Measurements from ENCODE around the gene CDC14C. TPM values are rescaled to one million over a fixed set of nuclear protein-coding genes. Genes with fewer than 3 reads are reported as not detected.
"Not testable (repeated sequence)": the region's sequence is repeated elsewhere in the genome, so short reads cannot be mapped to it uniquely, and the experiment has no call there.

The CDC14C gene
- total RNA-seq, result not detected in 2 replicates

DNA sequence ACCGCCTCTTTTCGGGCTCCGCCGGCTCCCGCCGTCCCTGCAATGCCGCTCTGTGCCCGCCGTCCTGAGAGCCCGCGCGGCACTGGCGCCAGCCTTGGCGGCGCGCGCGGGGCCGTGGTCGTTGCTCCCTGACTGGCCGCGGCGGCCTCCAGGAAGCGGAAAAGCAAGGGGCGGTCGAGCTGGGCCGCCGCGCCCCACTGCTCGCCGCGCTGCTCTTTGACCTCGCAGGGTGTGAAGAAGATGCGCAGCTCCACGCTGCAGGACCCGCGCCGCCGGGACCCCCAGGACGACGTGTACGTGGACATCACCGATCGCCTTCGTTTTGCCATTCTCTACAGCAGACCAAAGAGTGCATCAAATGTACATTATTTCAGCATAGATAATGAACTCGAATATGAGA lies at the start of gene CDC14C:
Gene CDC14C (plus strand): TSS at position 115 of the 400 bp plus-strand sequence. CDS start 126 bp downstream, at position 241.
- intact Hi-C loops (cut with micrococcal nuclease), result no loop called here

DNA sequence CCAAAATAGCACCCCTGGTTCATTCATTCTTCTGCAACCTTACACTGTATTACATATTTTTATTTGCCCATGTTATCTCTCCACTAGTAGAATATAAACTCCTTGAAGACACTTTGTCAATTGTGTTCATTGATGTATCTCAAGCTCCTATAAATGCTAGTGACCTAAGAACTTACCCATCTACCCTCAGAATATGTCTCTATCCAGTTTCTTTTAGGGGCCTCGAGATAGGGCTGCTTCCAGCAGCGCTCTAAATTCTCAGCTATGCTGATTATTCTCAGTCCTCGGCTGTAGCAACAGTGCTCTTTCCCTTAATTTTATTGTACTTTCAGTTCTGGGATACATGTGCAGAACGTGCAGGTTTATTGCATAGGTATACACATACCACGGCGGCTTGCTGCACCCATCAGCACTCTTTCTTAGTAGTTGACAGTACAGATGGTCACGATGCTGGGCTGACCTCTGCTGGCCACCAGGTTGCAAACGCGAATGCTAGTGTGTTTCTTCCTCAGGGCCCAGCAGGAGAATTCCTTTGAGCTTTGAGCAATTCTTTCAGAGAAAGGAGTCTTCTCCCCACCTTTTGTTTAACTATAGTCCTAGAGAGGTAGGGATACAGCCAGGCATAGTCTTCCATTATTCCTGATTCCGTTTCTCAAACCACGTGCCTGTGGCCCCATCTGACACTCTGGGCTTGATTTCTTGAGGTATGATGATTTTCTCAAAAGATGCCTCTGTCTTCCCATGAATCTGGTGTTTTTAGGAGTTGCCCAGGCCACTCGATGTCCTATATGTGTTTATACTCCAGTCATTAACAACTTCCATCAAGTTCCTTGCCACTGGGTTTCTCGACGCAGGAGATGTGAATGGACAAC lies 49.1 kb upstream of the CDC14C start:
- intact Hi-C loops (cut with micrococcal nuclease), result no loop called here

DNA sequence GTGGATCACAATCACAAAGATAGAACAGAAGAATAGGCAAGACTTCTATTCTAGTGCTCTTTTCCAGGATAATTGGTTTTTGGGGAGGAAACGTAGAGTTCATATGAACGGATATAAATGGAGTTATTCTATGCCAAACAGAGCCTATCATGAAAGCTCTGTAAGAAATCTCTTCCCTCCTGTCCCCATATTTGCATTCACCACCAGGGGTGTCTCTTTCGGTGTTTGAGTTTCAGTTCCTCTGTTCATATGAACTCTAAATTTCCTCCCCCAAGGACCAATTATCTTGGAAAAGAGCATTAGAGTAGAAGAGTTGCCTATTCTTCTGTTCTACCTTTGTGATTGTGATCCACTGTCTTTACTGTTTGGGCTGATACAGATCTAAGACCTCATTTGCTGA lies 48.3 kb upstream of the CDC14C start:
- intact Hi-C loops (cut with micrococcal nuclease), result no loop called here

DNA sequence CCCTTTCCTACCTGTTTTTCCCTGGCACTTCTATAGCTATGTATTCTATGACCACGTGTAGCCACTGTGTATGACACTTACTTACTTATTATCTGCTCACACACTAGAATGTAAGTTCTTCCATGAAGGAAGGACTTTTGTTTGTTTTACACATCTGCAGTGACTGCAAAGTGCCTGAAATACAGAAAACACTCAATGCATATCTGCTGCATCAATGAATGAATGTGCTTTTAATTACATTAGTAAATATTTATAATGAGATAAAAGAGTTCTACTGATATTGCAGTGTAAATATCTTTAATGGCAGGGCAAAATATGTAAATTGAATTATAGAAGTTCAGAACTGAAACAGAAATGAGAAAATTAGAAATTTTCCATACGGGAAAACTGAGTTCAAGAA lies 43.5 kb upstream of the CDC14C start:
- intact Hi-C loops (cut with micrococcal nuclease), result no loop called here

DNA sequence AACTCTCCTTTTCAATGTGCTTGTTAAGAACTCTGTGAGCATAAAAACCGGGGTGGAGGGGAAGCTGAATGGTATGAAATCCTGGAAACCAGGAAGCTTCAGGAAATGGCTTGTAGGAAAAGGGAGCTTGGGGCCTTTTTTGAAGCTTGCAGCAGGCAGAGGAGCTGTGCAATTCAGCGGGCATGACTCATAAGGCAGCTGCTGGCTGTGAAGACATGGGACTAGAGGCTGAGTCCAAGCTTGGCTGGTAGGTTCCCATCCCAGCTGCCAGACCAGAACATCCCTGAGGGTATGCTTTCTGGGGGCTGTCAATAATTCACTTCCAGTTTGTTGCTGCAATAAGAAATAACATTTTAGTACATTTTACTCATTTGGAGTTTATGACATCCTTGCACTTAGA lies 36.8 kb upstream of the CDC14C start:
- intact Hi-C loops (cut with micrococcal nuclease), result no loop called here

DNA sequence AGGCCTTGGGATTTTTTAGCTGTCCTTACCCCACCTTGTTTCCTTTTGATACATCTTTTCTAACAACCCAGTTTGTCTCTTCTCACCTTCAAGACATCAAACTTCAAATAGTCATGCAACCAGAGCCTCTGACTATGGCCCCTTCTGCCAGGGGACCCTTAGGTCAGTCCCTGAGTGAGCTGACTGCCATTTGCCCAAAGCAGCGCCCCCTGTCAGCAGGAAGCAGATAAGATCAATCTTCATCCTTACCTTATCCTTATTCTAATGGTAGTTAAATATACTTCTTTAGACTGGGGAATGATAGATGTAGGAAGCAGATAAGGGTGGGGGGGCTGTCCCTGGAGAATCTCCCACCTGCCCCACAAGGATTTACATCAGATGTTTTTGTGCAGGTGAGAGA lies 29.8 kb upstream of the CDC14C start:
- intact Hi-C loops (cut with micrococcal nuclease), result no loop called here

DNA sequence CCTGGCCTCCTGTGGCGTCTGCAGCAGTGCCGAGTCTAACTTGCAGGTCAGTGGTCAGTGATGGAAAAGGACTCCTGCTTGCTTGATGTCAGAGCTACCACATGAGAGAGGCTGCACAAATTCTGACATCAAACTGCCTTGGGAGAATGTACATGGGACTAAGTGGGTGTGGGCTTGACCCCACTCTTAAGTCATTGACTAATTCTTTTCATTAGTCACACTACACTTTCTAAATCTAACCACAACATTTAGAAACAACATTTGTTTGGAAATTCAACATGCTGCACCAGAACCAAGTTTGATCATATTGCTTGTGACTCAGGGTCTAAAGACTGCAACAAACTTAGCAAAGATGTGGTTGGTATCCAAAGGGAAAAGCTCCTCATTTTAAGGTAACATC lies 24.4 kb upstream of the CDC14C start:
- intact Hi-C loops (cut with micrococcal nuclease), result no loop called here

DNA sequence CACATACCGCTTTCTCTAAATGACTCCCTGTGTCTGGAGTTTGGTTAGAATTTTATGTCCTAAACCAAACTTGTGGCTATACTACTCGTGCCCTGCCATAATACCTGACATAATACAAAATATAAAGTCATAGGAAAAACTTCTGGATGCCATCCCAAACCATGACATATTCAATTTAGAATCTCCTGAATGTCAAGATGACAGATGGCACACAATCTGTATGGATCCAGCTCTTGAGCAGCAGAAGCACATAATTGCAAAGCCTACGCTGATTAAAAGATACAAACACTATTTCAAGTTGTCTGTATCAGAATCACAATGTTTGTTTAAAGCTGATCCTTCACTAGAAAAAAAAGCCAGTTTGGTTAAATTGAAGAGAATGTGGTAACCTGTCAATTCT lies 22.4 kb upstream of the CDC14C start:
- intact Hi-C loops (cut with micrococcal nuclease), result no loop called here

DNA sequence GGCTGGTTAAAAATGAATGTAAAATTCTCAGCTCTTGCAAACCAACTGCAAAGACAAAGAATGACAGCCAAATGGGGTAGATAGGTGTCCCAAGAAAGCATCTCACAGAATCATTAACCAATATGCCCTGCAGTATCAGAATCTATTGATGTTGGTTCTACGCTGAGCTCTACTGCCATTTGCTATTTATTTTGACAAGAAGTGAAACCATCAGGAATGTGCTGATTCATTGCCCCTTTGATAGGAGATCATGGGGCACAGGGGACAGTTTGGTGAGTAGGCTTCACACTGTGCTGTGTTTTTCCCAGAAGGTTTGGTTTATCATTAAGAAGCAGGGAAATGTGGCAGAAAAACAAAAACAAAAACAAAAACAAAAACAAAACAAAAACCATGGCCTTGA lies 19.4 kb upstream of the CDC14C start:
- intact Hi-C loops (cut with micrococcal nuclease), result no loop called here

DNA sequence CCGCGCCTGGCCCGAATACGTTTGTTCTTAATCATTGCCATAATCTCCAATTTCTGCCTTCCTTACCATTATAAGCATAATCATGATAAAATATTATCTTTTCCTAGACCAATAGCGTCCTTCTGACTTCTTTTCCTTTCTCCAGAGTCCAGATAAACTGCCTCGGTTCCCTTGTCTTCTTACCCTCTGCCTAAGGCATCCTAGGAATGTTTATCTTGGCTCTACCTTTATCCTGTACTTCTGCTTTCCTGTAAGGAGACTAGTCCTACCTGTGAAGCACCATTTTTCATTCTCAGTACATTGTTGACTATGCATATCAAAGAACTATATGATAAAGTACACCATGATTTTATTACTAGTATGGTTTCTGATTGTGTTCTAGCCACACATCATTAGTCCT lies 18.7 kb upstream of the CDC14C start:
- intact Hi-C loops (cut with micrococcal nuclease), result not testable (repeated sequence)

DNA sequence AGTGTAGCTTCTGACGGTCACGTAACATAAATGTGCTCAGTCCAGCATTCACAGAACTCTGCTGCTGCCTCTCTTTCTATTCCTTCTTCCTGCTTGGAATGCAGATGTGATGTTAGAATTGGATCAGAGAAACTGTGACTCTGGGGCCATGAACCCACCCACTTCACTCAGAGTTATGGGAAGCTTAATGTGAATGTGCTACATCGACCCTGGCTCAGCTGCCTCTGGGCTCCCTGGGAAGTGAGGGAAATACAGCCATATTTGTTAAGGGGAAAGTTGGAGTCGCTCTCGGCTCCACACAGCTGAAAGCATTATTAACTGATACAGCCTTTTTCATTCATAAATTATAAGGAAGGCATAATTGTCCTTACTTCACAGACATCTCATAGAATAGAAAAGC lies 14.5 kb upstream of the CDC14C start:
- intact Hi-C loops (cut with micrococcal nuclease), result not testable (repeated sequence)

DNA sequence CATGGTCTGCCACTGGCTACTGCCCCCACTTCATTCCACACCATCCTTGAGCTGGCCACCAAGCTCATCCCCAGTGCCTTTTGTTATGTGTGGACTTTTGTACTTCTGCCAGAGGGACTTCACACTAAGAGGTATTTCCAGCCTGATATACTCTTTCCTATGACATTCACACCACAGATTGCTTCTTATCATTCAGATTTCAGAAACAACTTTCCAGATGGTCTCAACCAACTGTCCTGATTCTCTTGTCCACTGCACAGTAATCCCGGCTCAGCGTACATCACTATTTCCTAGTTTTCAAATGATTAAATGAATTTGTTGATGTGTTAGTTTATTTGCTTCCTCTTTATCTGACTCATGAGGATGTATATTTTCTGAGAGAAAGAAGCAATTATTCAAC lies 7.1 kb downstream of the CDC14C start:
- intact Hi-C loops (cut with micrococcal nuclease), result no loop called here

DNA sequence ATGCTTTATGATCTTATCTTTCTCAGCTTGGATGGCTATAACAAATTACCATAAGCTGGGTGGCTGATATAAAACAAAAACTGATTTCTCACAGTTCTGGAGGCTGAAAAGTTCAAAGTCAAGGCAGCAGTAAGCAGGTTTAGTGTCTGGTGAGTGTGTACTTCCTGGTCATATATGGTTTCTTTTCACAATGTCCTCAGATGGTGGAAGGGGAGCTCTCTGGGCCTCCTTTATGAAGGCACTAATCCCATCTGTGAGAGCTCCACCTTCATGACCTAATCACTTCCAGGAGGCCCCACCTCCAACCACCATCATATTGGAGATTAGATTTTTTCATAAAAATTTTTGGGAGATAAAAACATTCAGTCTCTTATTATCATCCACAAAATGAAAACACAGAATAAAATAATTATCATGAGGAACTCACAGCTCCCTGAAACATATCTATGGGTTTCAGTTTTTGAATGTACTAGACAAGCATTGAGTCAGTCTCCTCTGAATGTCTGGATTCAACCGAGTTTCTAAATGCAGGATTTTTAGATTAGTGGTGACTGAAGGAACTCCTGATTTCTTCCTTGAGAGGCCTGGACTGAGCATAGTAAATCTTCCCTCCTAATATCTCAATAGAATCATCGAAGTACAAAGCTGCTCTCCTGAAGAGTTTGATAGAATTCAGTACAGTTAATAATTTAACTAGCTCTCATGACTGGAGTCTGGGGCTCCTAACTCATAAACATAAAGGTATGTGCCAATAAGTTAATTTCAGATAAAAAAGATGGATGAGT lies 8.0 kb downstream of the CDC14C start:
- intact Hi-C loops (cut with micrococcal nuclease), result no loop called here

DNA sequence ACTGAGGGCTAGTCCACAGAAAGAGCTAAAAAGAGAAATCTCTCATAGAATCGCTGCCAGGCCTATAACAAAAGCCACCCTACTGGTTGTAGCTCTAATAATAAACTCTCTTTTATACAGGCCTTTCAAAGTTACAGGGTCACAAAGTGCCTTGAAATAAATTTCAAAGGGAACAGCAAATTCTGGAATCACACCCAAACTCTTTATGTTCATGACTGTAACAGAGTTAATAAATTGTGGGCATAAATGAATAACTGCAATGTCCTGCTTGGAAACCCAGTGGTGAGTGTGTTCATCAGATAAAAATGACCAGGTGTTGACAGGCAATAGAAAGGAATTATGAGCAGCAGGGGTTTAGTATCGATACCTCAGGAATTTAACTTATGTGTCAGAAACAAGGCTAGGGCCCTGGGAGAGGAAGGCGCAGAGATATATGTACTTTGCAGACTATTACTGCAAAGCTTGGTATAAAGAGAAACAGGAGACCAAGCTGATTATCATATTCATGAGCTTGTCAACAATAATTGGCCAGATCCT lies 9.3 kb downstream of the CDC14C start:
- intact Hi-C loops (cut with micrococcal nuclease), result no loop called here

DNA sequence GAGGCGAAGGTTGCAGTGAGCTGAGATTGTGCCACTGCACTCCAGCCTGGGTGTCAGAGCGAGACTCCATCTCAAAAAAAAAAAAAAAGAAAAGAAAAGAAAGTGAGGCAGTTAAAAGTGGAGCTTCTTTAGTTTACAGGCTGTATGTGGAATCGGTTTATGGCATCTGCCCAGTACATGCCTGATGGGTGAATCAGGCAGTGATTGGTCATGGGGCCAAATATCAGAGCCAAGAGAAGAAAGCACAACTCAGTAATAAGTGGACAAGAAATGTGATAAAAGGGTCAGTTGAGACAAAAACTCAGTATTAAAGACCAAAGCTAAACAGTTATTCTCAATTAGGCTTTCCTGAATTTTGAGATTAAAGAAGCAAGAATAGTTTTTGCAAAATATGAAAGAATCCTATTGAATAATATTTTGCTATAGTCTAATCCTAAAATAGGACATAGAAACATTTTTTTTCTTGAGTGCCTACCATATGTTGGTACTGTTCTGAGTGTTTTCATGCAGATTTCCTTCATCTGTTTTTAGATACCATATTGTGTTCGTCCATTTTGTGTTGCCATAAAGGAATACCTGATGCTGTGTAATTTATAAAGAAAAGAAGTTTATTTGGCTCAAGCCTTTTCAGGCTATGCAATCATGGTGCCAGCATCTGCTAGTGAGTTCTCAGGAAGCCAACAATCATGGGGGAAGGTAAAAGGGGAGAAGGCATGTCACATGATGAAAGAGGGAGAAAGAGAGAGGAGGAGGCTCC lies 14.4 kb downstream of the CDC14C start:
- intact Hi-C loops (cut with micrococcal nuclease), result no loop called here

DNA sequence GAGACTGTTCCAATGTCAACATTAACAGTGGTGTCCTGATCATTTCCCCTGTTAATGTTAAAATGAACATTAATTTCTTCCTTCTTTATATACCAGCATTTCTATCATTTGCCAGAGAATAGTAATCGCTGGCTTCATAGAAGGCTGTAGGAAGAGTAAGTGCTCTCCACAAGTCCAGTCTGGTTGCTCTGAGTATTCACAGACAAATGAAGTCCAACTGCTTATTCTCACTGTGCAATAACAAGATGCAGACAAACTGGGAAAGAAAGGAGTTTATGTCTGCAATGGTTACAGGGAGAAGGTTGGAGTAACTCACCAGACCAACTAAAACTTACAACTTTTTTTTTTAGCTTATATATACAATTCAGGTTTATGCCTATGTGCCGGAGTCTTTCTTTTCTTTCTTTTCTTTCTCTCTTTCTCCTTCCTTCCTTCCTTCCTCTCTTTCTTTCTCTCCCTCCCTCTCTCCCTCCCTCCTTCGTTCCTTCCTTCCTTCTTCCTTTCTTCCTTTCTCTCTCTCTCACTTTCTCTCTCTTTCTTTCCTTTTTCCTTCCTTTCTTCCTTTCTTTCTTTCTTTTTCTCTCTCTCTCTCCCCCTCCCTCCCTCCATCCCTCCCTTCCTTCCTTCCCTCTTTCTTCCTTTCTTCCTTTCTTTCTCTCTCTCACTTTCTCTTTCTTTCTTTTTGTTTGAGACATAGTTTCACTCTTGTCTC lies 19.1 kb downstream of the CDC14C start:
- intact Hi-C loops (cut with micrococcal nuclease), result no loop called here

DNA sequence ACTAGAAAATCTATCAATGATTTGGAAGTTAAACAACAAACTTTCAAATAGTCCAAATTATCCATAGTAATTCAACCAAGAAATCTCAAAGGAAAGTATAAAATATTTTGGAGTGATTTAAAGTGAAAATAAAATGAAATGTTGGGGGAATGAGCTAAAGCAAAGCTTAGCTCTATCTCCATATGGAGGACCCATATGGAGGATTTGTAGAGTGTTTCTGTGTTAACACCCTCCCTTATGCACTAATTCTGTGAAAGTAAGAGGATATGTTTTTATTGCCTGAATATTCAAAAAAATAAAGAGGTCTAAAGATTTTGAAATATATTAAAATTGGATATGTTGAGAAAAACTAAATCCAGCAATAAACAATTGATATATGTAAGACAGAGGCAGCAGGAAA lies 31.6 kb downstream of the CDC14C start:
- intact Hi-C loops (cut with micrococcal nuclease), result no loop called here

DNA sequence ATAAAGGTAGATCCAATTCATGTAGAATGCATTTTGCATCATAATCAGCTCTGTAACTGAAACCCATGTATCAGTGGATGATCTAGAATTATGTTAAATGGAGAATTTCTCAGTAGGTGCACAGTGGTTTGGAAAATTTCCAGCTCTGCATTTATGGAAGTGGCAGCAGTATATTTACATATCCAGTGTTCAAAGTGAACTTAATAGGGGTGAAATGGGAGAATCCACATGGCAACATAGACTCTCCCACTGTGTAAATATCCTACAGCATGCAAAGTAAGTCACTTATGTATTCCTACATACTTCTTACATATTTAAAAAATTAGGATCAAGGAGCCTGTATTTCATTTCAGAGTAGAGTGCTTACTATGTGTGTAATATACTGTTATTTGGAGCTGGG lies 35.3 kb downstream of the CDC14C start:
- intact Hi-C loops (cut with micrococcal nuclease), result no loop called here

DNA sequence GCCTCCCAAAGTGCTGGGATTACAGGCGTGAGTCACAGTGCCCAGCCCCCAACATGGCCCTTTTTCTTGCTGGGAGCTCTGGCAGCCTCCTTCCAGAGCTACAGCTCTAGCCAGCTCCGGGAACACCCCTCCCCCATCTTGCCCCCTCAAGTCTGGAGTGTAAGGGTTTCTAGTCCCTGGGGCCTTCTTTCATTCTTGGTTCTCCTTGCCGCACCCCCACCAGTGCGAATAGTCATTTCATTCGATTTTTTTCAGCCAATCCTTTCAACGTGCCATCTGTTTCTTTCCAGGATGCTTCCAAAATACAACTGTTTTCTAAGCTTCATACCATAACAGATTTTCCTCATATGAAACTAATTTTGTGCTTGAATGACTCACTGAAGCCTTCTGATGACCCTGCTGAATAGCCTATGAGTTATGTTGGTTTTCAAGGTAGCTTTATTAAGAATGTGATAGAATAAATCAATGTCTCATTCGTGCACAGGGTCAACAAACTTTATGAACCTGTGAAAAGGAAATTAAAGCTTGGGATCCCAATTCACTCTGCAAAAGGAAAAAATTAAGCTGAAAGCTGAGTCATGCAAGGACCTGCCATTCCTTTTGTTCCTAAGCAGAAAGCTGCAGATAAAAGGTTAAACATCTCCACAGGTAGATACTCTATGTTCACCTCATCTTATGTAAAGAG lies 38.6 kb downstream of the CDC14C start:
- intact Hi-C loops (cut with micrococcal nuclease), result no loop called here

DNA sequence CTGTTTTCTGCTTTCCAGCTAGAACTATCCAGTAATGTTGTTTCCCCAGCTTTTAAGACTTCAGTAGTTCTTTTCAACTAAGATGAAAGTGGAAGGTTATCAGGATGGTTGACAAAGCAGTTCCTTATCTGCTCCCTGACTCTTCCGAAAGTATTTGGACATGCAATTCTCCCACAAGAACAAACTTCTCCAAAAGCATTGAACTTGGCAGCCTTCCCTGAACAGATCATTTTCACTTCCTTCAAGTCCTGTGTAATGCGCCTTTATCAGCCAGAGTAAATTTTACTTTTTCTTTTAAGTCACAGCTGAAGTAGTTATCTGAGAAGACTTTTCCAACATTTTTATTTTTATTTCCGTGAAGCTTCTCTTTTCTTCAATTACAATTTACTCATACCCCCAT lies 39.7 kb downstream of the CDC14C start:
- intact Hi-C loops (cut with micrococcal nuclease), result no loop called here
